Vagina (tissue), 2 donors: ENCODE results near the gene TLCD5.

Experiments
- CTCF ChIP-seq, 3 experiments: fragments of 450-650 bp in 2 of 3; fragments of 200-600 bp in 1 of 3; sonication (generic) in 1 of 3; IDR thresholded peaks; one replicate each; pipeline ENCODE4 v1.5.1; 2017 to 2019; ENCODE audit warnings: antibody characterized with exemption in 3 of 3, mild to moderate bottlenecking in 2 of 3, moderate library complexity in 2 of 3
- POLR2A ChIP-seq, 2 donors: fragments of 450-650 bp; IDR thresholded peaks; one replicate each; pipeline ENCODE4 v1.6.1; 2017; ENCODE audit warnings: antibody characterized with exemption in 2 of 2, mild to moderate bottlenecking in 2 of 2, moderate library complexity in 2 of 2

- TF ChIP-seq CTCF (IDR thresholded peaks at IDR 0.05) (no peak), POLR2A (IDR thresholded peaks at IDR 0.05) (no peak)
Measured at GRCh38 chr11:120296554-120296953, 28.5 kb upstream of the TLCD5 start.
